ENCODE results near the gene PCNA. TPM values are rescaled to one million over a fixed set of nuclear protein-coding genes. Genes with fewer than 3 reads are reported as not detected.

The PCNA gene
- 800 and 803 TPM in 2 replicates for total RNA-seq (2014; rRNA removed; shearing (Covaris generic))

- peak; percentile 99 for DNase-seq (ENCODE audit: low read depth)
Measured at GRCh38 chr20:5119435-5120184, at the start of gene PCNA. PCNA (minus strand) TSS chr20:5119958; CDS start chr20:5119798, 160 bp downstream.

- DNase-seq (ENCODE audit: low read depth): peak; percentile 72
Measured at GRCh38 chr20:5168651-5169396, 49.1 kb upstream of the PCNA start.

GRCh38 chr20:5164645-5165625 is 45.2 kb upstream of the PCNA start:
- DNase-seq (ENCODE audit: low read depth): no peak

GRCh38 chr20:5161536-5162164 is 41.9 kb upstream of the PCNA start:
- no peak for DNase-seq (ENCODE audit: low read depth)

GRCh38 chr20:5160882-5161281 is 41.1 kb upstream of the PCNA start:
- no peak for DNase-seq (ENCODE audit: low read depth)

GRCh38 chr20:5159928-5160327 is 40.2 kb upstream of the PCNA start:
- DNase-seq (ENCODE audit: low read depth): no peak

- DNase-seq (ENCODE audit: low read depth): peak; percentile 99
Measured at GRCh38 chr20:5156675-5157448, 37.1 kb upstream of the PCNA start.

GRCh38 chr20:5155404-5155803 is 35.6 kb upstream of the PCNA start:
- DNase-seq (ENCODE audit: low read depth): peak; percentile 14

GRCh38 chr20:5154543-5154925 is 34.8 kb upstream of the PCNA start:
- no peak for DNase-seq (ENCODE audit: low read depth)

- peak; percentile 88 for DNase-seq (ENCODE audit: low read depth)
Measured at GRCh38 chr20:5153612-5154542, 34.1 kb upstream of the PCNA start.

GRCh38 chr20:5153152-5153467 is 33.4 kb upstream of the PCNA start:
- DNase-seq (ENCODE audit: low read depth): no peak

GRCh38 chr20:5150226-5151076 is 30.7 kb upstream of the PCNA start:
- DNase-seq (ENCODE audit: low read depth): peak; percentile 83

GRCh38 chr20:5149892-5150225 is 30.1 kb upstream of the PCNA start:
- DNase-seq (ENCODE audit: low read depth): no peak

GRCh38 chr20:5148581-5148980 is 28.8 kb upstream of the PCNA start:
- no peak for DNase-seq (ENCODE audit: low read depth)

GRCh38 chr20:5146871-5147592 is 27.3 kb upstream of the PCNA start:
- no peak for DNase-seq (ENCODE audit: low read depth)

GRCh38 chr20:5146099-5146668 is 26.4 kb upstream of the PCNA start:
- no peak for DNase-seq (ENCODE audit: low read depth)

- DNase-seq (ENCODE audit: low read depth): no peak
Measured at GRCh38 chr20:5145365-5146098, 25.8 kb upstream of the PCNA start.
